B cell (primary cell): ENCODE data around the gene GPC5. TPM values are rescaled to one million over a fixed set of nuclear protein-coding genes. Genes with fewer than 3 reads are reported as not detected.

Source experiments
- ATAC-seq: fragments of 200-7000 bp; cut with Tn5 transposase; one replicate; pipeline ENCODE4 v1.10.0; 2021; ENCODE audit warnings: low read depth, mild to moderate bottlenecking, moderate number of reproducible peaks, moderate library complexity
- CTCF ChIA-PET: fragments of 350-600 bp; sonication (Branson Sonifier 250); formaldehyde crosslinking; loops from one replicate; lab custom pipeline; 2021; ENCODE audit warnings: antibody characterized with exemption, inconsistent platforms; lab: Charles Lee
- POLR2A ChIA-PET: fragments of 350-600 bp; sonication (Branson Sonifier 250); formaldehyde crosslinking; loops from one replicate; lab custom pipeline; 2021; ENCODE audit warnings: antibody characterized with exemption; lab: Charles Lee
- DNase-seq: peaks from one replicate; pipeline ENCODE4 v3.0.0; 2013
- H2AFZ ChIP-seq: 2 replicates; pipeline ENCODE4 v1.6.1; 2012; ENCODE audit warnings: mild to moderate bottlenecking, low read depth, low read length; ENCODE audit not compliant: insufficient read depth, poor library complexity, severe bottlenecking
- H3K27ac ChIP-seq, 2 donors: 1 replicate in 1 of 2; 2 replicates in 1 of 2; pipeline ENCODE4 v1.5.1; 2012 to 2013; ENCODE audit warnings: low read length in 2 of 2, mild to moderate bottlenecking in 2 of 2, moderate library complexity in 1 of 2
- H3K27me3 ChIP-seq, 4 experiments: fragments of 200-600 bp in 1 of 4; sonication (generic) in 1 of 4; replicated peaks in 1 of 4; 1 replicate in 2 of 4; 2 replicates in 2 of 4; pipeline versions ENCODE4 v1.6.1 to v1.7.0; 2013 to 2016; ENCODE audit warnings: low read length in 3 of 4, mild to moderate bottlenecking in 2 of 4, mixed read lengths in 1 of 4, moderate library complexity in 1 of 4; ENCODE audit not compliant: insufficient read depth in 4 of 4, control insufficient read depth in 3 of 4; ENCODE audit errors: control extremely low read depth in 1 of 4
- H3K36me3 ChIP-seq, 2 experiments: replicated peaks in 1 of 2; 1 replicate in 1 of 2; 2 replicates in 1 of 2; pipeline versions ENCODE4 v1.6.1 to v1.7.1; 2013; ENCODE audit warnings: low read length in 1 of 2; ENCODE audit not compliant: insufficient read depth in 2 of 2, control insufficient read depth in 1 of 2; ENCODE audit errors: control extremely low read depth in 1 of 2, extremely low read depth in 1 of 2
- H3K4me1 ChIP-seq, 2 donors: fragments of 200-600 bp in 1 of 2; sonication (generic) in 1 of 2; 1 replicate in 1 of 2; 2 replicates in 1 of 2; pipeline versions ENCODE4 v1.5.1 to v1.6.1; 2013 to 2017; ENCODE audit warnings: low read length in 2 of 2; ENCODE audit not compliant: control insufficient read depth in 2 of 2, insufficient read depth in 2 of 2
- H3K4me2 ChIP-seq: replicated peaks from 2 replicates; pipeline ENCODE3; 2012; ENCODE audit warnings: mild to moderate bottlenecking, low read depth, low read length; ENCODE audit not compliant: poor library complexity, severe bottlenecking
- H3K4me3 ChIP-seq, 5 experiments: fragments of 200-600 bp in 1 of 5; sonication (generic) in 1 of 5; 1 replicate in 3 of 5; 2 replicates in 2 of 5; pipeline versions ENCODE4 v1.5.1 to v1.7.0; 2011 to 2016; ENCODE audit warnings: low read length in 4 of 5, mild to moderate bottlenecking in 4 of 5, low read depth in 2 of 5, control low read depth in 1 of 5, moderate library complexity in 1 of 5; ENCODE audit not compliant: insufficient read depth in 1 of 5; ENCODE audit errors: control extremely low read depth in 1 of 5, extremely low read depth in 1 of 5
- H3K79me2 ChIP-seq: fragments of 200-600 bp; sonication (generic); one replicate; pipeline ENCODE4 v1.6.0; 2016; ENCODE audit warnings: low read length; ENCODE audit not compliant: control insufficient read depth, insufficient read depth
- H3K9ac ChIP-seq: fragments of 200-600 bp; sonication (generic); 2 replicates; pipeline ENCODE4 v1.6.1; 2017; ENCODE audit warnings: mild to moderate bottlenecking, low read length, moderate library complexity
- H3K9me3 ChIP-seq, 3 donors: one replicate each; pipeline versions ENCODE4 v1.6.1 to v1.7.1; 2013; ENCODE audit warnings: low read length in 2 of 3; ENCODE audit not compliant: control insufficient read depth in 2 of 3, insufficient read depth in 1 of 3; ENCODE audit errors: control extremely low read depth in 1 of 3
- H4K20me1 ChIP-seq: 2 replicates; pipeline ENCODE4 v1.6.0; 2012; ENCODE audit warnings: mild to moderate bottlenecking, low read length; ENCODE audit not compliant: insufficient read depth, control insufficient read depth, poor library complexity, severe bottlenecking
- H3K27ac Mint-ChIP-seq: one replicate; pipeline ENCODE4 v1.8.0; 2021; ENCODE audit warnings: mixed read lengths
- H3K27me3 Mint-ChIP-seq: one replicate; pipeline ENCODE4 v1.8.0; 2021; ENCODE audit warnings: mixed read lengths
- H3K4me1 Mint-ChIP-seq: one replicate; pipeline ENCODE4 v1.8.0; 2021; ENCODE audit warnings: mixed read lengths
- H3K4me3 Mint-ChIP-seq: one replicate; pipeline ENCODE4 v1.8.0; 2021; ENCODE audit warnings: mixed read lengths
- H3K9me3 Mint-ChIP-seq: one replicate; pipeline ENCODE4 v1.8.0; 2022; ENCODE audit warnings: mixed read lengths; ENCODE audit not compliant: insufficient read depth
- EZH2 ChIP-seq: IDR thresholded peaks from 2 replicates; pipeline ENCODE4 v1.6.1; 2012; ENCODE audit warnings: borderline replicate concordance, low read depth, mild to moderate bottlenecking, moderate library complexity, low read length; ENCODE audit not compliant: insufficient read depth, poor library complexity, severe bottlenecking
- WGBS: methylation state at CpG from one replicate; pipeline ENCODE4 v1.1.5; 2013; ENCODE audit warnings: missing lambda C conversion rate; ENCODE audit not compliant: insufficient coverage; 5-methylcytosine and 5-hydroxymethylcytosine counted together
- intact Hi-C: fragments of 100-400 bp; cut with micrococcal nuclease; formaldehyde crosslinking; loops from one replicate; pipeline ENCODE4 v1.10.0; 2022
- polyA plus RNA-seq: library from polyadenylated mRNA; depleted of rRNA; stranded (reverse); fragments of >200 nt; gene quantifications from 2 replicates; pipeline ENCODE4 v1.2.3, GENCODE V29; 2012
- total RNA-seq, 2 donors: library from RNA; stranded (reverse); fragments of 120-200 nt in 1 of 2; gene quantifications; 1 replicate in 1 of 2; 2 replicates in 1 of 2; pipeline versions ENCODE4 v1.2.3 to v1.2.4, GENCODE V29; 2013 to 2022
- TF ChIP-seq, protein P1 (sequence below): fragments of 200-600 bp; IDR thresholded peaks from one replicate; pipeline ENCODE4 v1.8.0; 2022; ENCODE audit warnings: antibody characterized with exemption, mild to moderate bottlenecking

Gene GPC5
- total and polyA plus RNA-seq, 2 donors (not counting 1 experiment from before 2014, with no cell fraction given): 0.15 to 0.30 TPM

DNA sequence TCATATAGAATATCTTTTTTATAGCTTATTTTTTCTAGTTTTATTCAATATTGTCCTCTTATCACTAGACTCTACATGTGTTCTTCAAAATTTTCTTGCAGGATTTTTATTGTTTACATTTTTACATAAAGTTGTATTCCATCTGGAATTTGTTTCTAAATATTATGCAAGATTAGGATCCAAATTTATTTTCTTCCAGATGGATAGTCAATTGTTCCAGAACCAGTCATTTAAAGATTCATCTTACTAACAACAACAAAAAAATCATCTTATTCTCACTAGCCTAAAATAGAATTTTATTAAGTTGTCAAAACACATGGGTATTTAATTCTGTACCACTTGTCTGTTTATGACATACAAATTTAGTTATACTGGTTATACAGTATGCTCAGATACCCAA, 1437.8 kb downstream of the GPC5 start:
- H3K27ac ChIP-seq: no peak overlapping the region
- Mint-ChIP-seq H3K4me3 (no peak overlapping the region), H3K9me3 (peaks cover 4% of the 10 kb centered on the region), H3K27ac (no peak overlapping the region), H3K4me1 (no peaks in the 10 kb centered on the region), H3K27me3 (no peaks in the 10 kb centered on the region)
- H3K9me3 ChIP-seq: no peaks in the 10 kb centered on the region
- H3K9ac ChIP-seq: no peak overlapping the region
- DNase-seq (no peak), ATAC-seq (no peak)
- no peak overlapping the region for H3K4me2 ChIP-seq
- intact Hi-C loops: no loop called here
- H3K79me2 ChIP-seq: no peaks in the 10 kb centered on the region
- ChIA-PET CTCF (no interaction called here), POLR2A (no interaction called here)
- no peaks in the 10 kb centered on the region for H4K20me1 ChIP-seq
- no peak overlapping the region for H3K4me3 ChIP-seq
- no peak overlapping the region for H2AFZ ChIP-seq
- H3K4me1 ChIP-seq: no peaks in the 10 kb centered on the region
- no peaks in the 10 kb centered on the region for H3K36me3 ChIP-seq
- no peaks in the 10 kb centered on the region for H3K27me3 ChIP-seq
- TF ChIP-seq EZH2: no peak
- TF ChIP-seq, protein P1, sequence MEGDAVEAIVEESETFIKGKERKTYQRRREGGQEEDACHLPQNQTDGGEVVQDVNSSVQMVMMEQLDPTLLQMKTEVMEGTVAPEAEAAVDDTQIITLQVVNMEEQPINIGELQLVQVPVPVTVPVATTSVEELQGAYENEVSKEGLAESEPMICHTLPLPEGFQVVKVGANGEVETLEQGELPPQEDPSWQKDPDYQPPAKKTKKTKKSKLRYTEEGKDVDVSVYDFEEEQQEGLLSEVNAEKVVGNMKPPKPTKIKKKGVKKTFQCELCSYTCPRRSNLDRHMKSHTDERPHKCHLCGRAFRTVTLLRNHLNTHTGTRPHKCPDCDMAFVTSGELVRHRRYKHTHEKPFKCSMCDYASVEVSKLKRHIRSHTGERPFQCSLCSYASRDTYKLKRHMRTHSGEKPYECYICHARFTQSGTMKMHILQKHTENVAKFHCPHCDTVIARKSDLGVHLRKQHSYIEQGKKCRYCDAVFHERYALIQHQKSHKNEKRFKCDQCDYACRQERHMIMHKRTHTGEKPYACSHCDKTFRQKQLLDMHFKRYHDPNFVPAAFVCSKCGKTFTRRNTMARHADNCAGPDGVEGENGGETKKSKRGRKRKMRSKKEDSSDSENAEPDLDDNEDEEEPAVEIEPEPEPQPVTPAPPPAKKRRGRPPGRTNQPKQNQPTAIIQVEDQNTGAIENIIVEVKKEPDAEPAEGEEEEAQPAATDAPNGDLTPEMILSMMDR: no peak

DNA sequence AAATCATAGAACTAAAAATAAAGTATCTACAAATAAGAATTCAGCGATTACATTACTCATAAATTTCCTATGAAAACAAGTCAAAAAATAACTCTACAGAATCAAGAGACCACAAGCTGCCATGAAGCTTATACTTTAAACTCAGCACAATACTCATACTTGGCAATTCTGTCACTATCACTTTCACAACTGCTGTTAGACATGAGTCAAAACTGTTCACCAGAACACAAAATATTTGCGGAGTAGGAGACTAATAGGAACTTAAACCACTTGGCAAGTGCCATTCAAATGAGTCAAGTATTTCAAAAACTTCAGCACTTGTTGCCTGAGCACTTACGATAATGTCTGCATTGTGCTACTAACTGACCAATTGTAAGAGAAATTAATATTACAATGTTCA, 1440.4 kb downstream of the GPC5 start:
- no peaks in the 10 kb centered on the region for H3K4me1 ChIP-seq
- no peak overlapping the region for H3K27ac Mint-ChIP-seq
- no peak overlapping the region for H3K27ac ChIP-seq
- DNase-seq: no peak
- no CpG with 5 or more reads among the region's 3 CpGs for WGBS
- no peak overlapping the region for H3K4me2 ChIP-seq
- POLR2A ChIA-PET: no interaction called here
- H3K9me3 ChIP-seq: no peaks in the 10 kb centered on the region
- H3K9ac ChIP-seq: no peak overlapping the region
- H3K27me3 ChIP-seq: no peaks in the 10 kb centered on the region
- intact Hi-C loops: no loop called here
- no peak overlapping the region for H2AFZ ChIP-seq
- no peaks in the 10 kb centered on the region for H4K20me1 ChIP-seq
- peaks cover 4% of the 10 kb centered on the region for H3K9me3 Mint-ChIP-seq
- TF ChIP-seq, protein P1: no peak
- TF ChIP-seq EZH2: no peak
- H3K4me3 Mint-ChIP-seq: no peak overlapping the region
- no peaks in the 10 kb centered on the region for H3K36me3 ChIP-seq
- no peak for ATAC-seq
- H3K4me3 ChIP-seq: no peak overlapping the region
- no peaks in the 10 kb centered on the region for H3K79me2 ChIP-seq
- H3K27me3 Mint-ChIP-seq: no peaks in the 10 kb centered on the region
- no peaks in the 10 kb centered on the region for H3K4me1 Mint-ChIP-seq
- CTCF ChIA-PET: no interaction called here
